Duodenal mucosa (tissue), 2 donors: ENCODE data around the gene CENPV.

Experiments used
- H3K27ac ChIP-seq: one replicate; pipeline ENCODE4 v1.7.0; 2013; ENCODE audit warnings: low read depth, low read length
- H3K27me3 ChIP-seq, 2 donors: one replicate each; pipeline ENCODE4 v1.7.0; 2013; ENCODE audit warnings: low read length in 2 of 2, control low read depth in 1 of 2; ENCODE audit not compliant: insufficient read depth in 2 of 2, control insufficient read depth in 1 of 2
- H3K36me3 ChIP-seq, 2 donors: one replicate each; pipeline ENCODE4 v1.7.0; 2013; ENCODE audit warnings: low read length in 2 of 2, control low read depth in 1 of 2; ENCODE audit not compliant: insufficient read depth in 2 of 2, control insufficient read depth in 1 of 2
- H3K4me1 ChIP-seq, 2 donors: one replicate each; pipeline ENCODE4 v1.7.0; 2013; ENCODE audit warnings: low read length in 2 of 2, control low read depth in 1 of 2; ENCODE audit not compliant: insufficient read depth in 2 of 2, control insufficient read depth in 1 of 2
- H3K4me3 ChIP-seq, 2 donors: one replicate each; pipeline ENCODE4 v1.7.0; 2013; ENCODE audit warnings: low read length in 2 of 2, low read depth in 1 of 2
- H3K9ac ChIP-seq, 2 donors: one replicate each; pipeline ENCODE4 v1.7.0; 2013; ENCODE audit warnings: low read length in 2 of 2, low read depth in 1 of 2
- H3K9me3 ChIP-seq, 2 donors: one replicate each; pipeline ENCODE4 v1.7.0; 2013; ENCODE audit warnings: low read length in 2 of 2, control low read depth in 1 of 2; ENCODE audit not compliant: control insufficient read depth in 1 of 2

The CENPV gene

GRCh38 chr17:16383216-16383615, 29.9 kb upstream of the CENPV start:
- no peaks in the 10 kb centered on the region for H3K9me3 ChIP-seq
- peaks cover 6 to 31% of the 10 kb centered on the region in 2 donors for H3K4me1 ChIP-seq
- no peak overlapping the region for H3K27ac ChIP-seq
- no peaks in the 10 kb centered on the region for H3K27me3 ChIP-seq
- H3K36me3 ChIP-seq, result peaks cover 6 to 20% of the 10 kb centered on the region in 2 donors
- peak overlapping the region; percentile 4 to 76 for H3K9ac ChIP-seq
- H3K4me3 ChIP-seq, result peak overlapping the region; percentile 84 to 96

DNA sequence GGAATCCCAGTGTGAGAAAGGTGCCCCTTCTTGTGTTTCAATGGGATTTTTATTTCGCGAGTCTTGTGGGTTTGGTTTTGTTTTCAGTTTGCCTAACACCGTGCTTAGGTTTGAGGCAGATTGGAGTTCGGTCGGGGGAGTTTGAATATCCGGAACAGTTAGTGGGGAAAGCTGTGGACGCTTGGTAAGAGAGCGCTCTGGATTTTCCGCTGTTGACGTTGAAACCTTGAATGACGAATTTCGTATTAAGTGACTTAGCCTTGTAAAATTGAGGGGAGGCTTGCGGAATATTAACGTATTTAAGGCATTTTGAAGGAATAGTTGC, 28.2 kb upstream of the CENPV start:
- peaks cover 6 to 29% of the 10 kb centered on the region in 2 donors for H3K4me1 ChIP-seq
- peak overlapping the region; percentile 94 to 97 for H3K9ac ChIP-seq
- H3K36me3 ChIP-seq, result peaks cover 6 to 20% of the 10 kb centered on the region in 2 donors
- H3K27ac ChIP-seq, result peak overlapping the region; percentile 92
- no peaks in the 10 kb centered on the region for H3K27me3 ChIP-seq
- no peaks in the 10 kb centered on the region for H3K9me3 ChIP-seq
- H3K4me3 ChIP-seq, result peak overlapping the region; percentile 84 to 96

GRCh38 chr17:16380640-16381495, 27.6 kb upstream of the CENPV start, which contains the start of gene UBB:
UBB (plus strand) TSS chr17:16381091; CDS start chr17:16381908, 817 bp downstream.
- H3K27me3 ChIP-seq, result no peaks in the 10 kb centered on the region
- H3K36me3 ChIP-seq, result peaks cover 6 to 20% of the 10 kb centered on the region in 2 donors
- H3K9me3 ChIP-seq, result no peaks in the 10 kb centered on the region
- H3K4me1 ChIP-seq, result peaks cover 6 to 27% of the 10 kb centered on the region in 2 donors
- H3K9ac ChIP-seq, result peak within 1 kb of the TSS; percentile 94 to 97
- H3K4me3 ChIP-seq, result peak within 1 kb of the TSS; percentile 84 to 96
- peak within 1 kb of the TSS; percentile 92 for H3K27ac ChIP-seq

DNA sequence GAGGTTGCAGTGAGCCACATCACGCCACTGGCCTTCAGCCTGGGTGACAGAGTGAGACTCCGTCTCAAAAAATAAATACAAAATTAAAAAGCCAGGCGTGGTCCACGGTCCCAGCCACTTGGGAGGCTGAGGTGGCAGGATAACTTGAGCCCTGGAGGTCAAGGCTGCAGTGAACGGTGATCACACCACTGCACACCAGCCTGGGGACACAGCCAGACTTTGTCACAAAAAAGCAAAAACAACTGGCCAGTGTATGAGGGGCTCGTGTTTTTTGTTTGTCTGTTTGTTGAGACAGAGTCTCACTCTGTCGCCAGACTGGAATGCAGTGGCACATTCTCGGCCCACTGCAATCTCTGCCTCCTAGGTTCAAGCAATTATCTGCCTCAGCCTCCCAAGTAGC, 26.4 kb upstream of the CENPV start:
- no peaks in the 10 kb centered on the region for H3K27me3 ChIP-seq
- peaks cover 6 to 27% of the 10 kb centered on the region in 2 donors for H3K4me1 ChIP-seq
- H3K27ac ChIP-seq, result no peak overlapping the region
- H3K9ac ChIP-seq, result no peak overlapping the region
- no peak overlapping the region for H3K4me3 ChIP-seq
- H3K36me3 ChIP-seq, result peaks cover 6 to 20% of the 10 kb centered on the region in 2 donors
- no peaks in the 10 kb centered on the region for H3K9me3 ChIP-seq

- Histone ChIP-seq H3K9ac (peak overlapping the region in 1 of 2 donors; percentile 20), H3K9me3 (no peaks in the 10 kb centered on the region), H3K27ac (no peak overlapping the region), H3K27me3 (no peaks in the 10 kb centered on the region), H3K4me3 (no peak overlapping the region), H3K4me1 (peaks cover 0 to 19% of the 10 kb centered on the region in 2 donors), H3K36me3 (peaks cover 6 to 18% of the 10 kb centered on the region in 2 donors)
These were observed 25.5 kb upstream of the CENPV start for GRCh38 chr17:16378636-16379282.

DNA sequence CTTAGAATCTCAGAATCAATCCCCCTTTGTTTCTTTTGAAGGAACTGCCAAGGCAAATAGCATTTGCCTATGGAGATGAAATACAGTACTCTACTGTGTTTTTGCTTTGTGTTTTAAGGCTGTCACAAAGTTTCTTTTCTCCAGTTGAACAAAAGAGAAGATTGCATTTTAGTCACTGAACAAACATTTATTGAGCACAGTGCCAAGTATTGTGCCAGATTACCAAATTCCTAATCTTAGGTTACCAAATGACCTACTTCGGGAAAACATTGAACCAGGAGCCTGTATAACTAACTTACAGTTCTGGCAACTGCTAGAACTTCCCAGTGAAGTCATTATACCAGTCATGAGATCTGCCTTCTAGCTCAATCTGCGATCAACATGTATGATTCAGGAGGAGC, 24.7 kb upstream of the CENPV start:
- Histone ChIP-seq H3K9me3 (no peaks in the 10 kb centered on the region), H3K36me3 (peaks cover 0 to 10% of the 10 kb centered on the region in 2 donors), H3K9ac (peak overlapping the region in 1 of 2 donors; percentile 26), H3K27ac (no peak overlapping the region), H3K27me3 (no peaks in the 10 kb centered on the region), H3K4me1 (peaks cover 0 to 11% of the 10 kb centered on the region in 2 donors), H3K4me3 (no peak overlapping the region)

- H3K27ac ChIP-seq, result no peak overlapping the region
- H3K4me1 ChIP-seq, result no peaks in the 10 kb centered on the region
These were observed 21.1 kb upstream of the CENPV start for GRCh38 chr17:16374146-16374938.

GRCh38 chr17:16371742-16372141, 18.5 kb upstream of the CENPV start:
- no peaks in the 10 kb centered on the region for H3K36me3 ChIP-seq
- no peaks in the 10 kb centered on the region for H3K27me3 ChIP-seq
- H3K27ac ChIP-seq, result no peak overlapping the region
- H3K9me3 ChIP-seq, result no peaks in the 10 kb centered on the region
- no peaks in the 10 kb centered on the region for H3K4me1 ChIP-seq
- no peak overlapping the region for H3K4me3 ChIP-seq
- no peak overlapping the region for H3K9ac ChIP-seq

More at GRCh38 chr17:16374146-16374938, 21.1 kb upstream of the CENPV start:
- H3K9me3 ChIP-seq, result no peaks in the 10 kb centered on the region
- no peak overlapping the region for H3K9ac ChIP-seq
- H3K36me3 ChIP-seq, result no peaks in the 10 kb centered on the region
- H3K4me3 ChIP-seq, result no peak overlapping the region
- no peaks in the 10 kb centered on the region for H3K27me3 ChIP-seq

- Histone ChIP-seq H3K9me3 (no peaks in the 10 kb centered on the region), H3K36me3 (no peaks in the 10 kb centered on the region), H3K27me3 (no peaks in the 10 kb centered on the region), H3K27ac (no peak overlapping the region), H3K4me3 (no peak overlapping the region), H3K4me1 (peaks cover 0 to 3% of the 10 kb centered on the region in 2 donors), H3K9ac (no peak overlapping the region)
These were observed 11.4 kb upstream of the CENPV start for GRCh38 chr17:16364625-16365024.
